ENCODE data around the gene OR51G2. TPM values are rescaled to one million over a fixed set of nuclear protein-coding genes. Genes with fewer than 3 reads are reported as not detected.

Gene OR51G2
- total RNA-seq, 4 donors from 2014 or later = not detected

DNA sequence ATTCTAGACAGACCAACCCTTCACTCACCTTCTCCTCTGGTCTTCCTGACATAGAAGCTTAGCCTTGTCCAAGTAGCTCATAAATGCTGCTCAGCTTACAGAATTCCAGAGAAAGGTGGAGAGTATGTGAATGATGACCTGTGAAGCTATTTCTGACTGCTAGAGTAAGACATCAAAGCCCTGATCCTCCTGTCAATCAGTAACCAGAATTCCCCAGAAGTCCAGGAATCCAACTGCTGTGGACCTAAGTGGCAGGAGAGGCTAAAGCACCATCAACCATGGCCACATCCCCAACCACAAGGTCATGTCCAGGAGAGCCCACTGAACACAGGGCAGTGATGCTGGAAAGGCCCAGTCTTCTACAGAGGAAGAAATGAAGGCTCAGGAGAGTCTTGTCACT lies 2.6 kb downstream of the OR51G2 start:
- no peak for TF ChIP-seq POLR2A (IDR thresholded peaks at IDR 0.05)
- TF ChIP-seq, protein P1, sequence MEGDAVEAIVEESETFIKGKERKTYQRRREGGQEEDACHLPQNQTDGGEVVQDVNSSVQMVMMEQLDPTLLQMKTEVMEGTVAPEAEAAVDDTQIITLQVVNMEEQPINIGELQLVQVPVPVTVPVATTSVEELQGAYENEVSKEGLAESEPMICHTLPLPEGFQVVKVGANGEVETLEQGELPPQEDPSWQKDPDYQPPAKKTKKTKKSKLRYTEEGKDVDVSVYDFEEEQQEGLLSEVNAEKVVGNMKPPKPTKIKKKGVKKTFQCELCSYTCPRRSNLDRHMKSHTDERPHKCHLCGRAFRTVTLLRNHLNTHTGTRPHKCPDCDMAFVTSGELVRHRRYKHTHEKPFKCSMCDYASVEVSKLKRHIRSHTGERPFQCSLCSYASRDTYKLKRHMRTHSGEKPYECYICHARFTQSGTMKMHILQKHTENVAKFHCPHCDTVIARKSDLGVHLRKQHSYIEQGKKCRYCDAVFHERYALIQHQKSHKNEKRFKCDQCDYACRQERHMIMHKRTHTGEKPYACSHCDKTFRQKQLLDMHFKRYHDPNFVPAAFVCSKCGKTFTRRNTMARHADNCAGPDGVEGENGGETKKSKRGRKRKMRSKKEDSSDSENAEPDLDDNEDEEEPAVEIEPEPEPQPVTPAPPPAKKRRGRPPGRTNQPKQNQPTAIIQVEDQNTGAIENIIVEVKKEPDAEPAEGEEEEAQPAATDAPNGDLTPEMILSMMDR (IDR thresholded peaks at IDR 0.05) = no peak
- H3K4me3 ChIP-seq (ENCODE audit: low read depth, poor library complexity, severe bottlenecking) = no peak overlapping the region
- intact Hi-C loops (cut with DNase I; ENCODE audit: low total_unique reads) = no loop called here

DNA sequence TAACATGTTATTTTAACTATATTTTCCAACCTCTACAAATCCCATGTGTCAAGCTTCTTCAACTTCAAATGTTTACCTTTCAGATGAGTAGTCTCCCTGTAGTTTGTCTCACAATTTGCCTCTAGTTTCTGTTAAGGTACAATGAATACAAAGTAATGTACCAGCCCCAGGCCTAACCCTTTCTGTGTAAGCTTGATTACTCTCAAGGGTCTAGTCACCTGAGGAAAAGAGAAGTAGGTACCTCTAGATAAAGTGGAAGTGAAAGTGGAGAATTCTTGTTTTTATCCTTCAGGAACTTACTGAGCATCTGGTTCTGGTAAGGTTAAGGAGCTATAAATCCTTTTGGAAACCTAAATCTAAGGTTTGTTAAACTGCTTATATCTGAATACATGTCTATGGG lies 15.7 kb downstream of the OR51G2 start, which contains the start of gene OR51A7:
Gene OR51A7, plus strand, starts transcription at position 300 of the 400 bp plus-strand sequence. CDS start 3,587 bp downstream, outside the sequence.
- DNase-seq (ENCODE audit: low spot score in 2 of 2) = no peak
- H3K4me3 ChIP-seq (ENCODE audit: low read depth, poor library complexity, severe bottlenecking) = no peak within 1 kb of the TSS
- TF ChIP-seq, protein P1 (IDR thresholded peaks at IDR 0.05) = no peak
- TF ChIP-seq POLR2A (IDR thresholded peaks at IDR 0.05) = no peak
- intact Hi-C loops (cut with DNase I; ENCODE audit: low total_unique reads) = no loop called here

More for the DNA sequence above, 2.6 kb downstream of the OR51G2 start:
- DNase-seq (ENCODE audit: low spot score in 2 of 2) = no peak

DNA sequence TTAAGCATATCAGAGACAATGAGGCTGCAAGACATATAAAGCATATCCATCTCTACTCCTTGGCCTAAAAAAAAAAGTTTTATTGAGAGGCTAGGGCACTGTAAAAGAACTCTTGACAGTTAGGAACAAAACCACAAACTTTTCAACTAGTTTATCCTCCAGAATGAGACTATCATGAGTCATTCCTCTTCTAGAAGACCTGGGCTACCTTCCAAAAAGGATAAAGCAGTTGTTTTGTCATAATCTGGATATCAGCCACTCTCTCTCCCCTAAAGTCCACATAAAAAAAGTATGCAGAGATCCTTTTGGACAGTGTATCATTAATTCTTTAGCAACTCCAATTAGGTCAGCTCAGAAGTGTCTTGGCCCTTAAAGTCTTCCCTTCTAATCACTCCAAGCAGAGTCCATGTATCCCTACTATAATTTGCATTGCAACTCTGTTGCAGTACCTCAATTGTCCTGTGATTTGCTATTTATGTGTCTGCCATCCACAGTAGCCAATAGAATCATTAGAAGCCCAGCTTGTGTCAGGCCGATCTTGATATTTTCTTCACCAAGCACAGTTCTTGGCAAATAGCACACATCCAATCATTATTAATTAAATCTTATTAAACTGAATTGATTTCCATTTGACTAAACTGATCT lies 27.0 kb downstream of the OR51G2 start:
- 90 to 97% methylated on average over 1 of the region's 1 CpG for WGBS, 2 donors
- TF ChIP-seq, protein P1 (IDR thresholded peaks at IDR 0.05) = no peak
- TF ChIP-seq POLR2A (IDR thresholded peaks at IDR 0.05) = no peak
- intact Hi-C loops (cut with DNase I; ENCODE audit: low total_unique reads) = no loop called here
- no peak for DNase-seq (ENCODE audit: low spot score in 2 of 2)
- H3K4me3 ChIP-seq (ENCODE audit: low read depth, poor library complexity, severe bottlenecking) = no peak overlapping the region

DNA sequence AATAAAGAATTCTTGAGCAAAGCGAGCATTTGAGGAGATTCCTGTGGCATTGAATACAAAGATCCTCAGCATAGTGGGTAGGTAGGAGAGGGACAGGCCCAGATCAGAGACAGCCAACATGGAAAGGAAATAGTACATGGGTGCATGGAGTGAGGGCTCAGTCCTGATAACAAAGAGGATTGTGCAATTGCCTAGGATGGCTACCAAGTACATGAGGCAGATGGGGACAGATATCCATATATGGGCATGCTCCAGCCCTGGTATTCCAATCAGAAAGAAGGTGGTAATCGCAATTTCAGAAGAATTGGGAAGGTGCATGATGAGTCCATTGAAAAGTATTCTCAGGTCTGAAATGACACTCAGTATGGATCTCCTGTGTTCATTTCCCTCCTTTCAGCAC lies 28.9 kb downstream of the OR51G2 start:
- no peak for DNase-seq (ENCODE audit: low spot score in 2 of 2)
- TF ChIP-seq, protein P1 (IDR thresholded peaks at IDR 0.05) = no peak
- TF ChIP-seq POLR2A (IDR thresholded peaks at IDR 0.05) = no peak
- 79 to 89% methylated on average over 2 of the region's 2 CpGs for WGBS, 2 donors
- H3K4me3 ChIP-seq (ENCODE audit: low read depth, poor library complexity, severe bottlenecking) = no peak overlapping the region
- intact Hi-C loops (cut with DNase I; ENCODE audit: low total_unique reads) = no loop called here

DNA sequence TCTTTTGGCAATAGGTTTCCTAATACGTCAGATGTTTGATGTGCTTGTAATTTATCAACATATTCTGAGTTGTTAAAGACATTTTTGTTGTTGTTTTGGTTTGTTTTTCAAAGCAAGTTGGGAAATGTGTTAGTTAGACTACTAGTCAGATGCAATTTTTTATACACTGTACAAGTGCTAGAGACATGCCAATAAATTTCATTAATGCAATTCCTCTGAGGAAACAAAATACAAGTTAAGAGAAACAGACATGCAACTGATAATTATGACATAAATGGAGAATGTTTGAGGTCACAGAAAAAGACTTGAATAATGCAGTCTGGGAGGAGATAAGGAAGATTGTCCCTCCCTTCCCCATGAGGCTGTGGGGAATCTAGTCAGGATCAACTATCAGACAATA lies 31.6 kb downstream of the OR51G2 start:
- TF ChIP-seq POLR2A (IDR thresholded peaks at IDR 0.05) = no peak
- TF ChIP-seq, protein P1 (IDR thresholded peaks at IDR 0.05) = no peak
- H3K4me3 ChIP-seq (ENCODE audit: low read depth, poor library complexity, severe bottlenecking) = no peak overlapping the region
- 0 to 2% methylated on average over 1 of the region's 1 CpG for WGBS, 2 donors
- no peak for DNase-seq (ENCODE audit: low spot score in 2 of 2)
- intact Hi-C loops (cut with DNase I; ENCODE audit: low total_unique reads) = no loop called here

DNA sequence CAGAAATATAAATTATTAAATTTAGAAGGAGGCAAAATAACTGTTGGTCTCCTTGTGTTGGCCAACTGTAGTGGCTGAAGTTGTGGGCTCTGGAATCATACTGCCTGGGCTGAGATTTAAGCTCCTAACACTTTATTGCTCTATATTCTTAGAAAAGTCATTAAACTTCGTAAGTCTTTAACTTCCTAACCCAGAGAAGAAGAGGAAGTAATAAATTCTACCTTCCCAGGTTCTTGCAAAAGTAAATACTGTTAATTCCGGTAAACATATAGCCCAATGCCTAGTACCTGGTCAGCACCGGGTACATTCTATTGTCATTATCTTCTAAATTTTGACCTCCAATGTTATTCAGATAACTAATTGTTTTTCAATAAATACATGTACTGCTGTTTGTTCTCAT lies 33.0 kb downstream of the OR51G2 start:
- TF ChIP-seq, protein P1 (IDR thresholded peaks at IDR 0.05) = no peak
- no peak for TF ChIP-seq POLR2A (IDR thresholded peaks at IDR 0.05)
- intact Hi-C loops (cut with DNase I; ENCODE audit: low total_unique reads) = no loop called here
- DNase-seq (ENCODE audit: low spot score in 2 of 2) = no peak
- 63 to 74% methylated on average over 3 of the region's 3 CpGs for WGBS, 2 donors
- no peak overlapping the region for H3K4me3 ChIP-seq (ENCODE audit: low read depth, poor library complexity, severe bottlenecking)
